HepG2 (cell line): Measurements from ENCODE around the gene EPB41L2. TPM values are rescaled to one million over a fixed set of nuclear protein-coding genes. Genes with fewer than 3 reads are reported as not detected.
A peak's percentile ranks its signal among the peaks of the same experiment; 100 is the strongest.

ENCODE experiments used
- BRD4 ChIP-seq: sonication (generic); formaldehyde crosslinking; IDR thresholded peaks from 2 replicates; pipeline ENCODE4 v1.4.0; 2020; ENCODE audit warnings: missing genetic modification reagents
- MBD4 ChIP-seq: IDR thresholded peaks from 2 replicates; pipeline ENCODE4 v1.6.1; 2012; ENCODE audit warnings: low read length, inconsistent platforms, borderline replicate concordance
- MED1 ChIP-seq: sonication (generic); formaldehyde crosslinking; IDR thresholded peaks from 2 replicates; pipeline ENCODE4 v1.4.0; 2020; ENCODE audit warnings: missing genetic modification reagents
- NFE2L1 ChIP-seq: sonication (generic); formaldehyde crosslinking; IDR thresholded peaks from 2 replicates; pipeline ENCODE4 v1.4.0; 2020; ENCODE audit warnings: missing genetic modification reagents, mild to moderate bottlenecking, borderline replicate concordance
- NR1H2 ChIP-seq: sonication (generic); formaldehyde crosslinking; IDR thresholded peaks from 2 replicates; pipeline ENCODE4 v1.8.1; 2022; ENCODE audit warnings: low read depth, missing genetic modification reagents, borderline replicate concordance
- NR3C1 ChIP-seq: sonication (generic); formaldehyde crosslinking; IDR thresholded peaks from 2 replicates; pipeline ENCODE4 v1.4.0; 2020; ENCODE audit warnings: missing genetic modification reagents
- PAWR ChIP-seq: sonication (generic); formaldehyde crosslinking; IDR thresholded peaks from 2 replicates; pipeline ENCODE4 v1.4.0; 2020; ENCODE audit warnings: missing genetic modification reagents, mild to moderate bottlenecking, borderline replicate concordance
- SNAI1 ChIP-seq: sonication (generic); formaldehyde crosslinking; IDR thresholded peaks from 2 replicates; pipeline ENCODE4 v1.5.0; 2020; ENCODE audit warnings: mild to moderate bottlenecking, missing genetic modification reagents, borderline replicate concordance
- SP140L ChIP-seq: sonication (generic); formaldehyde crosslinking; IDR thresholded peaks from 2 replicates; pipeline ENCODE4 v1.4.0; 2020; ENCODE audit warnings: missing genetic modification reagents, borderline replicate concordance
- THAP7 ChIP-seq: sonication (generic); formaldehyde crosslinking; IDR thresholded peaks from 2 replicates; pipeline ENCODE4 v1.8.1; 2023; ENCODE audit warnings: mild to moderate bottlenecking, missing genetic modification reagents
- XRCC5 ChIP-seq: fragments of 200-400 bp; formaldehyde crosslinking; optimal IDR thresholded peaks from 2 replicates; pipeline ENCODE3; 2017; ENCODE audit warnings: mild to moderate bottlenecking, low read length
- ZNF20 ChIP-seq: sonication (generic); formaldehyde crosslinking; IDR thresholded peaks from 2 replicates; pipeline ENCODE4 v1.4.0; 2020; ENCODE audit warnings: mild to moderate bottlenecking, moderate library complexity, missing genetic modification reagents
- ZNF468 ChIP-seq: sonication (generic); formaldehyde crosslinking; IDR thresholded peaks from 2 replicates; pipeline ENCODE4 v1.8.0; 2022; ENCODE audit warnings: mild to moderate bottlenecking, moderate library complexity, missing genetic modification reagents
- ZNF614 ChIP-seq: IDR thresholded peaks from 2 replicates; pipeline ENCODE4 v1.6.1; 2018; ENCODE audit warnings: missing biosample characterization, missing genetic modification reagents, inconsistent platforms, borderline replicate concordance
- ZNF776 ChIP-seq: sonication (generic); formaldehyde crosslinking; IDR thresholded peaks from 2 replicates; pipeline ENCODE4 v1.4.0; 2020; ENCODE audit warnings: mild to moderate bottlenecking, missing genetic modification reagents
- ZNF777 ChIP-seq: sonication (generic); formaldehyde crosslinking; IDR thresholded peaks from 2 replicates; pipeline ENCODE4 v1.4.0; 2020; ENCODE audit warnings: missing genetic modification reagents
- ZNF782 ChIP-seq: sonication (generic); formaldehyde crosslinking; IDR thresholded peaks from 2 replicates; pipeline ENCODE4 v1.4.0; 2020; ENCODE audit warnings: missing genetic modification reagents, mild to moderate bottlenecking, borderline replicate concordance
- ZNF839 ChIP-seq: sonication (generic); formaldehyde crosslinking; IDR thresholded peaks from 2 replicates; pipeline ENCODE4 v1.4.0; 2020; ENCODE audit warnings: missing genetic modification reagents, mild to moderate bottlenecking, borderline replicate concordance
- ZNF850 ChIP-seq: sonication (generic); formaldehyde crosslinking; conservative IDR thresholded peaks from 2 replicates; pipeline ENCODE4 v1.9.0; 2021; ENCODE audit warnings: mild to moderate bottlenecking, missing genetic modification reagents
- ZSCAN12 ChIP-seq: sonication (generic); formaldehyde crosslinking; IDR thresholded peaks from 2 replicates; pipeline ENCODE4 v1.9.0; 2021; ENCODE audit warnings: mild to moderate bottlenecking, missing genetic modification reagents
- polyA plus RNA-seq, 8 experiments: library from polyadenylated mRNA; depleted of rRNA in 3 of 8; stranded (reverse) in 7 of 8; unstranded in 1 of 8; fragments of >200 nt; fragmentation: Illumina TruSeq in 4 of 8; extraction: Trizol in 4 of 8; gene quantifications; 2 replicates each; pipeline versions ENCODE4 v1.2.1 to v1.2.3, GENCODE V29; 2011 to 2016; ENCODE audit warnings: low read depth in 4 of 8, missing spikeins in 1 of 8, mixed read lengths in 1 of 8; ENCODE audit not compliant: insufficient read depth in 1 of 8
- total RNA-seq, 5 experiments: library from RNA; depleted of rRNA; stranded (reverse); fragments of >200 nt; fragmentation: Illumina TruSeq; extraction: Trizol; gene quantifications; 2 replicates each; pipeline ENCODE4 v1.2.3, GENCODE V29; 2016; ENCODE audit warnings: low read depth in 1 of 5
- TF ChIP-seq, protein P1 (sequence below): sonication (generic); formaldehyde crosslinking; IDR thresholded peaks from 2 replicates; pipeline ENCODE4 v1.8.0; 2022; ENCODE audit warnings: low read depth, missing genetic modification reagents
- TF ChIP-seq, protein P2 (sequence below): IDR thresholded peaks from 2 replicates; pipeline ENCODE4 v1.6.1; 2012; ENCODE audit warnings: low read length, improper control_type of control experiment
- TF ChIP-seq, protein P3 (sequence below): sonication (generic); formaldehyde crosslinking; IDR thresholded peaks from 2 replicates; pipeline ENCODE4 v1.5.0; 2020; ENCODE audit warnings: missing genetic modification reagents

The EPB41L2 gene
- total and polyA plus RNA-seq, 2 of the 13 experiments (the other 11 are each of a cell fraction or from before 2014, with no cell fraction given) = 41.7 to 56.4 TPM

DNA sequence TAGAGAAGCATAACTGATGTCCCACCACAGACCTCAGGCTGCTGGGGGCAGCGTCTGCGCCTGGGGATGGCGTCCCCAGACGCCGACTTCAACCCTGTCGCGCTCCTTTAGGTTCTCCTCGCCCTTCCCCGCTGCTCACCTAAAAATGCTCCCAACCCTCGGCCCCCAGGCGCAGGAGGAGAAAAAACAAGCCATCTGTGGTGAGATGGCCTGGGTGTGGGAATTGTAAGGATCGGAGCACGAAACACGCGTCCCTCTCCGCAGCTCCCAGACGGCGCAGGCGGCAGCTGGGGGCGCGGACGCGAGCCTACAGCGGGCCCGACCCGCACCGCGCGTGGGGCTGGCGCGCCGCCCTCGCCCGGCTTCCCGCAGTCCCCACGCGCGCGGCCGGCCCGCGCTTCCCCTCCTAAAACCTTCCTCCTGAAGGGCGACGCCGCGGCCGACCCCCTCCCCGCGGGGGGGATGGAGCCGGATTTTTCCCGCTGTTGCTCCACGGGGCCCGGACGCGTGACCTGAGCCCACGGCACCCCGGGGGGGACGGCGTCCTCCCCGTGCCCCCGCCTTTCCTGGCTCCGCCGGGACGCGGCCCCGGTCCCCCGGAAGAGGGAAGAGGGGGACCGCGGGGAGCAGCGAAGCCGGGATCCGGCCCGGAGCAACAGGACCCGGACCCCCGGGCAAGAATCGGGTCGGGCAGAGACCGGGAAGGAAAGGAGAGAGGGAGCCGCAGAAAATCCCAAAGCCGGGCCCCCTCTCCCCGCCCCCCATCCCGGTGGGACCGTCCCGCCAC is 611 bp downstream of the EPB41L2 start (continued):
- TF ChIP-seq ZNF468 = no peak
- TF ChIP-seq ZNF782 (CRISPR knock-in tag) = peak; percentile 14; the same call in 1 of the 2 replicates
- TF ChIP-seq SNAI1 = no peak
- TF ChIP-seq THAP7 (CRISPR knock-in tag) = no peak
- TF ChIP-seq NR1H2 = no peak; the same call in 1 of the 2 replicates
- no peak for TF ChIP-seq MBD4
- peak; percentile 27; the same call in 1 of the 2 replicates for TF ChIP-seq BRD4 (CRISPR knock-in tag)
- peak; percentile 4 for TF ChIP-seq XRCC5
- TF ChIP-seq NR3C1 (CRISPR knock-in tag) = no peak
- peak; percentile 70 for TF ChIP-seq ZNF777 (CRISPR knock-in tag)
- TF ChIP-seq NFE2L1 = 0 out of 2 replicates have a peak, but pooled peaks have one; percentile 39
- no peak for TF ChIP-seq ZNF839 (CRISPR knock-in tag)
- TF ChIP-seq, protein P1, sequence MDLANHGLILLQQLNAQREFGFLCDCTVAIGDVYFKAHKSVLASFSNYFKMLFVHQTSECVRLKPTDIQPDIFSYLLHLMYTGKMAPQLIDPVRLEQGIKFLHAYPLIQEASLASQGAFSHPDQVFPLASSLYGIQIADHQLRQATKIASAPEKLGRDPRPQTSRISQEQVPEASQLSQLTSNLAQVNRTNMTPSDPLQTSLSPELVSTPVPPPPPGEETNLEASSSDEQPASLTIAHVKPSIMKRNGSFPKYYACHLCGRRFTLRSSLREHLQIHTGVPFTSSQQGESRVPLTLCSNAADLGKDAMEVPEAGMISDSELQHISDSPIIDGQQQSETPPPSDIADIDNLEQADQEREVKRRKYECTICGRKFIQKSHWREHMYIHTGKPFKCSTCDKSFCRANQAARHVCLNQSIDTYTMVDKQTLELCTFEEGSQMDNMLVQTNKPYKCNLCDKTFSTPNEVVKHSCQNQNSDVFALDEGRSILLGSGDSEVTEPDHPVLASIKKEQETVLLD (CRISPR knock-in tag) = no peak
- no peak for TF ChIP-seq ZNF850 (CRISPR knock-in tag)
- TF ChIP-seq MED1 (CRISPR knock-in tag) = no peak
- no peak for TF ChIP-seq ZNF776 (CRISPR knock-in tag)
- TF ChIP-seq, protein P2, sequence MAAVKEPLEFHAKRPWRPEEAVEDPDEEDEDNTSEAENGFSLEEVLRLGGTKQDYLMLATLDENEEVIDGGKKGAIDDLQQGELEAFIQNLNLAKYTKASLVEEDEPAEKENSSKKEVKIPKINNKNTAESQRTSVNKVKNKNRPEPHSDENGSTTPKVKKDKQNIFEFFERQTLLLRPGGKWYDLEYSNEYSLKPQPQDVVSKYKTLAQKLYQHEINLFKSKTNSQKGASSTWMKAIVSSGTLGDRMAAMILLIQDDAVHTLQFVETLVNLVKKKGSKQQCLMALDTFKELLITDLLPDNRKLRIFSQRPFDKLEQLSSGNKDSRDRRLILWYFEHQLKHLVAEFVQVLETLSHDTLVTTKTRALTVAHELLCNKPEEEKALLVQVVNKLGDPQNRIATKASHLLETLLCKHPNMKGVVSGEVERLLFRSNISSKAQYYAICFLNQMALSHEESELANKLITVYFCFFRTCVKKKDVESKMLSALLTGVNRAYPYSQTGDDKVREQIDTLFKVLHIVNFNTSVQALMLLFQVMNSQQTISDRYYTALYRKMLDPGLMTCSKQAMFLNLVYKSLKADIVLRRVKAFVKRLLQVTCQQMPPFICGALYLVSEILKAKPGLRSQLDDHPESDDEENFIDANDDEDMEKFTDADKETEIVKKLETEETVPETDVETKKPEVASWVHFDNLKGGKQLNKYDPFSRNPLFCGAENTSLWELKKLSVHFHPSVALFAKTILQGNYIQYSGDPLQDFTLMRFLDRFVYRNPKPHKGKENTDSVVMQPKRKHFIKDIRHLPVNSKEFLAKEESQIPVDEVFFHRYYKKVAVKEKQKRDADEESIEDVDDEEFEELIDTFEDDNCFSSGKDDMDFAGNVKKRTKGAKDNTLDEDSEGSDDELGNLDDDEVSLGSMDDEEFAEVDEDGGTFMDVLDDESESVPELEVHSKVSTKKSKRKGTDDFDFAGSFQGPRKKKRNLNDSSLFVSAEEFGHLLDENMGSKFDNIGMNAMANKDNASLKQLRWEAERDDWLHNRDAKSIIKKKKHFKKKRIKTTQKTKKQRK = no peak
- no peak for TF ChIP-seq ZNF20 (CRISPR knock-in tag)
- no peak for TF ChIP-seq ZNF614 (CRISPR knock-in tag)
- TF ChIP-seq SP140L = no peak
- no peak for TF ChIP-seq PAWR (CRISPR knock-in tag)
- 0 out of 2 replicates have a peak, but pooled peaks have one; percentile 17 for TF ChIP-seq ZSCAN12 (CRISPR knock-in tag)
- TF ChIP-seq, protein P3, sequence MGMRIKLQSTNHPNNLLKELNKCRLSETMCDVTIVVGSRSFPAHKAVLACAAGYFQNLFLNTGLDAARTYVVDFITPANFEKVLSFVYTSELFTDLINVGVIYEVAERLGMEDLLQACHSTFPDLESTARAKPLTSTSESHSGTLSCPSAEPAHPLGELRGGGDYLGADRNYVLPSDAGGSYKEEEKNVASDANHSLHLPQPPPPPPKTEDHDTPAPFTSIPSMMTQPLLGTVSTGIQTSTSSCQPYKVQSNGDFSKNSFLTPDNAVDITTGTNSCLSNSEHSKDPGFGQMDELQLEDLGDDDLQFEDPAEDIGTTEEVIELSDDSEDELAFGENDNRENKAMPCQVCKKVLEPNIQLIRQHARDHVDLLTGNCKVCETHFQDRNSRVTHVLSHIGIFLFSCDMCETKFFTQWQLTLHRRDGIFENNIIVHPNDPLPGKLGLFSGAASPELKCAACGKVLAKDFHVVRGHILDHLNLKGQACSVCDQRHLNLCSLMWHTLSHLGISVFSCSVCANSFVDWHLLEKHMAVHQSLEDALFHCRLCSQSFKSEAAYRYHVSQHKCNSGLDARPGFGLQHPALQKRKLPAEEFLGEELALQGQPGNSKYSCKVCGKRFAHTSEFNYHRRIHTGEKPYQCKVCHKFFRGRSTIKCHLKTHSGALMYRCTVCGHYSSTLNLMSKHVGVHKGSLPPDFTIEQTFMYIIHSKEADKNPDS = no peak
